RWPE1 (cell line): Measurements from ENCODE around the gene PEX7.
"Not testable (repeated sequence)": the region's sequence is repeated elsewhere in the genome, so short reads cannot be mapped to it uniquely, and the experiment has no call there.

Source experiments
- CTCF ChIA-PET: fragments of 350-600 bp; sonication (Branson Sonifier 250); formaldehyde crosslinking; extraction: SDS; loops from one replicate; lab custom pipeline; 2021; lab: Yijun Ruan, JAX
- POLR2A ChIA-PET: fragments of 400-600 bp; formaldehyde crosslinking; extraction: SDS; loops from one replicate; lab custom pipeline; 2020; ENCODE audit warnings: antibody characterized with exemption; ENCODE audit not compliant: low non-redundant PET; lab: Yijun Ruan, JAX
- DNase-seq: peaks from one replicate; pipeline ENCODE4 v3.0.0; 2012; ENCODE audit warnings: low spot score
- H3K27ac ChIP-seq: fragments of 450-650 bp; 2 replicates; pipeline ENCODE4 v1.5.1; 2017
- CTCF ChIP-seq: fragments of 450-650 bp; conservative IDR thresholded peaks from 2 replicates; pipeline ENCODE4 v1.5.1; 2017; ENCODE audit warnings: low read depth, mild to moderate bottlenecking

Gene PEX7

GRCh38 chr6:136869451-136869850 lies 47.1 kb downstream of the PEX7 start:
- TF ChIP-seq CTCF = no peak
- H3K27ac ChIP-seq = no peak overlapping the region
- no peak for DNase-seq
- POLR2A ChIA-PET = no interaction called here
- CTCF ChIA-PET = interaction anchor here (0.5 kb wide), 1 partner anchor 418 kb away, joined by 3 read pairs; no protein-coding TSS in a partner anchor

DNA sequence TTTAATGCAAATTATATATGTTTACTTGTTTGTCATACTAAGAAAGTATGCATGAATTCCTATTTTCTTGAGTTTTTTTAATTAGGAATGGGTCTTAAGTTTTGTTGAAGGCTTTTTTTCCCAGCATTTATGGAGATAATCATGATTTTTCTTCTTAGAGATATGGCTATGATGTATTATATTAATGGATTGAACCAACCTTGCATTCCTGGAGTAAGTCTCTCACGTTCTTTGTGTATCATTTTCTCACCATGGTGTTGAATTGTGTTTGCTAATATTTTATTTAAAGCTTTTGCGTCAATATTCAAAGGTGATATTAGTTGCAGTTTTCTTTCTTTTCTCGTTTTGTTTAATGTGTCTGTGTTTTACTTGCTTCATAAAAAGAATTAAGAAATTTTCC lies 51.4 kb downstream of the PEX7 start:
- POLR2A ChIA-PET = no interaction called here
- H3K27ac ChIP-seq = no peak overlapping the region
- TF ChIP-seq CTCF = no peak
- CTCF ChIA-PET = interaction anchor here (0.6 kb wide), 1 partner anchor 19 kb away, joined by 3 read pairs; no protein-coding TSS in a partner anchor
- no peak for DNase-seq

- H3K27ac ChIP-seq, POLR2A ChIA-PET, CTCF ChIA-PET, DNase-seq: not testable (repeated sequence)
Observed at GRCh38 chr6:136876469-136876868, 54.1 kb downstream of the PEX7 start.

DNA sequence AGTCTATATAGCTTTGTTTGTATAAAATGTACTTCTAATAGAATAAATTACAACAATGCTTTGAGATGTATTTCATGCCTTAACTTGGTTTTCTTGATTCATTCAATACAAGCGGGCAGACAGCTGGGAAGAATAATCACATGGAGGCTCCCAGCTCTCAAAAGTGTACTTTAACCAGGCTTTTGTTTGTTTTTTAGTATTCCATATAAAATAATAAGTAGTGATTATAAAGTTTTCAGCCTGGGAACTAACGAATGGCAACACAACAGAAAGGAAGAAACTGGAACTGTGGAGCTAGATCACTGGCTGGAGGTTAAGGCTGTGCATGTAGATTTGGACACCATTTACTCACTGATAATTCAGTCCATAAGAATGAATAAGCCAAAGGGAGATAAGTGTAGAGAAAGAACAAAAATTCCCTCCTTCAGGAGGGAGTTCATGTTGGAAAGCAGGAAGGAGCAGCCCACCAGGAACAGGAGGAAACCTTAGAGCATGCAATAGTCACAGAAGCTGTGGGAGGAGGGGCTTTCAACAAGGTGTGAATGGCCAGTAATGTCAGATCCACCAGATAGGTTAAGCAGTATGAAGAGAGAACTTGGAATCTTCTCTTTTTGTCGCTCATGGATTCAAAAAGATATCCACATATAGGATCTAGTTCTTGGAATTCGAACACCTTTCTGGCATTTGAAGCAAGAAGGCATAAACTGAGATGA lies 58.5 kb downstream of the PEX7 start:
- no peak for TF ChIP-seq CTCF
- no peak for DNase-seq
- H3K27ac ChIP-seq = no peak overlapping the region
- CTCF ChIA-PET = interaction anchor here (0.7 kb wide), 1 partner anchor 1388 kb away, joined by 4 read pairs; no protein-coding TSS in a partner anchor
- POLR2A ChIA-PET = interaction anchor here (0.6 kb wide), 1 partner anchor 164 kb away, joined by 9 read pairs; no protein-coding TSS in a partner anchor

GRCh38 chr6:136886091-136886490 lies 63.7 kb downstream of the PEX7 start:
- no peak overlapping the region for H3K27ac ChIP-seq
- peak; percentile 60 for DNase-seq
- CTCF ChIA-PET = interaction anchor here (0.7 kb wide), 1 partner anchor 39 kb away, joined by 3 read pairs; no protein-coding TSS in a partner anchor
- no peak for TF ChIP-seq CTCF
- POLR2A ChIA-PET = no interaction called here

- CTCF ChIA-PET = interaction anchor here (0.6 kb wide), 1 partner anchor 157 kb away, joined by 3 read pairs; the partner anchor contains the start of gene IL20RA
- DNase-seq = no peak
- TF ChIP-seq CTCF = no peak
- POLR2A ChIA-PET = no interaction called here
- H3K27ac ChIP-seq = no peak overlapping the region
Observed at GRCh38 chr6:136887953-136888352, 65.6 kb downstream of the PEX7 start.
